Mesodermal cell (in vitro differentiated cells): ENCODE data around the gene EYA3.

Experiments used
- H3K27ac ChIP-seq: 2 replicates; pipeline ENCODE4 v1.7.0; 2013; ENCODE audit warnings: mild to moderate bottlenecking, low read depth, low read length, moderate library complexity; ENCODE audit not compliant: severe bottlenecking
- H3K36me3 ChIP-seq: 2 replicates; pipeline ENCODE4 v1.7.1; 2013; ENCODE audit warnings: mild to moderate bottlenecking, low read length, moderate library complexity; ENCODE audit not compliant: control insufficient read depth, insufficient read depth
- H3K4me1 ChIP-seq: one replicate; pipeline ENCODE4 v1.7.1; 2013; ENCODE audit warnings: mild to moderate bottlenecking, low read length; ENCODE audit not compliant: insufficient read depth, control insufficient read depth, poor library complexity, severe bottlenecking
- H3K4me3 ChIP-seq: 2 replicates; pipeline ENCODE4 v1.7.0; 2013; ENCODE audit warnings: low read length, control low read depth, mild to moderate bottlenecking; ENCODE audit not compliant: insufficient read depth, poor library complexity, severe bottlenecking; ENCODE audit errors: extremely low read depth
- H3K9me3 ChIP-seq: 2 replicates; pipeline ENCODE4 v1.7.1; 2013; ENCODE audit warnings: mild to moderate bottlenecking, low read length, moderate library complexity; ENCODE audit not compliant: control insufficient read depth
- WGBS, 2 experiments: methylation state at CpG; one replicate each; pipeline ENCODE4 v1.1.5; 2013; ENCODE audit warnings: missing lambda C conversion rate in 2 of 2; ENCODE audit not compliant: insufficient coverage in 2 of 2; 5-methylcytosine and 5-hydroxymethylcytosine counted together

The EYA3 gene

DNA sequence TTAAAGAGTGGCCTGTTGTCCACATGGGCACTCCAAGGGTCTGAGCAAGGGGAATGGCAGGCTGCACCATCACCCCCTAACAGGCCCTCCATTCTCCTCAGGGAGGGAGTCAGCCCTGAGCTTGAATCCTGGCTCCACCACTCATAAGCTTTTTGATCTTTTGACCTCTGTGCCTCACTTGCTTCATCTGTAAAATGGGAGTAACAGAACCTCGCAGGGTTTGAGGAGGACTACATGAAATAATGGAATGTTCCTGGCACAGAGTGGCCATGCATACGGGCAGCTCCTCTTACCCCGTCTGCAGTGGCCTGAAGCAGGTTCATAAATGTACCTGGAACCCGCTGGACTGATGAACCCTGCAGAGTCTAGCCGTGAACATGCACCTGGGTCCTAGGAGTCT lies 130.8 kb downstream of the EYA3 start:
- Histone ChIP-seq H3K4me3 (no peak overlapping the region), H3K36me3 (no peaks in the 10 kb centered on the region), H3K9me3 (no peaks in the 10 kb centered on the region), H3K4me1 (no peaks in the 10 kb centered on the region), H3K27ac (no peak overlapping the region)
- 95 to 99% methylated on average over 3 to 4 of the region's 5 CpGs for WGBS, 2 experiments

DNA sequence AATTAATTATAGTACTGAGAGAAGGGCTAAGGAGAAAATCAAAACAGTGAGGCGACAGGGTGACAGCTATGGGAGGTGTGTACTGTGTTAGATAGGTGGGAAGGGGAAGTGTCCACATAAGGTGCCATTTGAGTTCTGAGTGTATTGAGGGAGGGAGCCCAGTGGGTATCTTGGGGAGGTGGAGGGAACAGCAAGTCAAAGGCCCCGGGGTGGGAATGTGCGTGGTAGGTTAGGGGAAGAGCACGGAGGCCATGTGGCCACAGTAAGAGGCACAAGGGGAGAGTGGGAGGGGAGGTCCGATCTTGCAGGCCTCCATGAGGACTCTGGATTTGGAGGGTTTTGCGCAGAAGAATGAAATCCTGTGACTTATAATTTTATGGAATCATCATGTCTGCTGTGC lies 131.6 kb downstream of the EYA3 start:
- 83 to 88% methylated on average over 6 of the region's 6 CpGs for WGBS, 2 experiments
- H3K9me3 ChIP-seq: no peaks in the 10 kb centered on the region
- no peaks in the 10 kb centered on the region for H3K36me3 ChIP-seq
- no peak overlapping the region for H3K27ac ChIP-seq
- H3K4me1 ChIP-seq: no peaks in the 10 kb centered on the region
- H3K4me3 ChIP-seq: no peak overlapping the region

DNA sequence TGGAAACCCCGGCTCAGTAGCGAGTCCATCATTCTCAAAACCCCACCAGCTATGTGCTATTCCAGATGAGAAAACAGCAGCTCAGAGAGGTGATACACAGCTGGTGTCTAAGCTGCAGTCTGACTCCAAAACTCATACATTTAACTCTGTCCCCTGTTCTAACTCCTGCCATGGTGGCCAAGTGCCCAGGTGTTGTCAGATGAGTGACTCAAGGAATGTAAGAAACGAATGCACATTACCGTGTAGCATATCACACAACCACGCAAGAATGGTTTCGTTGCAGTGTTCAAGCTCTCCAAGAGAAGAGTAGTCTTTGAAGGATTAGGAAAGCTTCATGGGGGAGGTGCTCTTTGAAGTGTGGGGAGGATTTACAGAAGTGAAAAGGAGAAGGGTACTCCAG lies 133.3 kb downstream of the EYA3 start:
- Histone ChIP-seq H3K4me3 (no peak overlapping the region), H3K36me3 (no peaks in the 10 kb centered on the region), H3K27ac (no peak overlapping the region), H3K9me3 (no peaks in the 10 kb centered on the region), H3K4me1 (no peaks in the 10 kb centered on the region)
- WGBS, 2 experiments: 91 to 97% methylated on average over 6 of the region's 6 CpGs

DNA sequence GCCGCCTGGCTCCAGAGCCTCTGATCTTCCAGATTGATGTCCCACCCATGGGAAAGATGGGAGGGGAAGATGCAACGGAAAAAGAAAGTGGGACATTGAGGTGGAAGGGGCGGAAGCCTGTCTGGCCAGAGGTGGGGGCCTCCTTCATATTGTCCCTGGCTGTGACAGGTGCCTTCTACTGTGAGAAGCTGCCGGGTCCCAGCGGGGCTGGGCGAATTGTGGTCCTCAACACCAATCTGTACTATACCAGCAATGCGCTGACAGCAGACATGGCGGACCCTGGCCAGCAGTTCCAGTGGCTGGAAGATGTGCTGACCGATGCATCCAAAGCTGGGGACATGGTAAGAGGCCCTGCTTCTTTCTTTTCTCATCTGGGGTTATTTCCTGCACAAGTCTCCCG lies 134.2 kb downstream of the EYA3 start:
- H3K36me3 ChIP-seq: no peaks in the 10 kb centered on the region
- H3K9me3 ChIP-seq: no peaks in the 10 kb centered on the region
- 80 to 94% methylated on average over 6 to 9 of the region's 10 CpGs for WGBS, 2 experiments
- H3K4me3 ChIP-seq: no peak overlapping the region
- no peak overlapping the region for H3K27ac ChIP-seq
- no peaks in the 10 kb centered on the region for H3K4me1 ChIP-seq

DNA sequence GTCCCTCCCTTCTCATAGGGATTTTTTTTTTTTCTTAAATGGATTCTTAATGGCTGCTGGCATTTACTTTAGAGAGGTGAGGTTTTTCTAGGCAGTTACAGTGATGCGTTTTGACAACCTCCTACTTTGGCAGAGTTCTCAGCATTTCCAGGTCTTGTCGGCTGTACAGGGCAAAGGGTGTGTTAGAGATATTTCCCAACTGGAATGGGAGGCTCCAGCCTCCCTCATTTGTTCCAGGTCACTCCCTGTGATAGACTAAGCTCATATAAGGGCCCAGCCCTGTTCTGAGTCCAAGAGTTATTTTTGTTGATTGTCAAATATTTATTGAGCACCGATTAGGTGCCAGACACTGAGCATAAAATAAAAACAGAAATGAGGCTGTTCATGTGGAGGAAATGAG lies 136.3 kb downstream of the EYA3 start:
- Histone ChIP-seq H3K4me3 (no peak overlapping the region), H3K36me3 (no peaks in the 10 kb centered on the region), H3K9me3 (no peaks in the 10 kb centered on the region), H3K4me1 (no peaks in the 10 kb centered on the region), H3K27ac (no peak overlapping the region)
- WGBS, 2 experiments: 96 to 100% methylated on average over 2 to 3 of the region's 3 CpGs

DNA sequence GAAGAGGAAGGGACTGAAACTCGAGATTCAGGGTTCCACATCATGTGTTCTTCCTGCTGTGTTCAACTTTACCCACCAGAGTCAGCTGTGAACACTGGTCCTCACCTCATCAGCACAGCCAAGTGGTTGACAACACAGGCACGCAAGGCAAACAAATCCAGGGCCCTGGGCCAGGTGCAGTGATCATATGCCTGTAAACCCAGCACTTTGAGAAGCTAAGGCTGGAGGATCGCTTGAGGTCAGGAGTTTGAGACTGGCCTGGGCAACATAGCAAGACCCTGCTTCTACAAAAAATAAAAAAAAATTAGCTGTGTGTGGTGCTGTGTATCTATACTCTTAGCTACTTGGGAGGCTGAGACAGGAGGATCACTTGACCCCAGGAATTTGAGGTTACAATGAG lies 137.0 kb downstream of the EYA3 start:
- Histone ChIP-seq H3K36me3 (no peaks in the 10 kb centered on the region), H3K27ac (no peak overlapping the region), H3K4me1 (no peaks in the 10 kb centered on the region), H3K9me3 (no peaks in the 10 kb centered on the region), H3K4me3 (no peak overlapping the region)
- WGBS, 2 experiments: 87 to 100% methylated on average over 1 to 3 of the region's 3 CpGs

DNA sequence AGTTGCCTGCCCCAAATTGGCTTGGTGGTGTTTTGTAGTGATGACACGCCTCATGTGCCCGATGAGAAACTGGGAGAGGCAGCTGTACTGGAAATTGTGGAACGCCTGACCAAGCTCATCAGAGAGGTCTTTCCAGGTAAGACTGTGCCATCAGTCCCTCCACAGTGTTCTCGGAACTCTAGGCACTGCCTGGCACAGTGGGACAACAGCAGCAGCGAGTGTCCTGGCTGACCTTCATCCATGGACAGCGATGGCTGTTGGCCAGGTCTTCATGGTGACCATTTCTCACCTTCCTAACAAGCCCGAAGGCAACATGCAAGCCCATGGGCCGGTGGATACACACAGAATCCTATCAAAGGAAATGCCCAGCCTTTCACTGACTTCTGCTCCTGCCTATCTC lies 139.4 kb downstream of the EYA3 start:
- Histone ChIP-seq H3K9me3 (no peaks in the 10 kb centered on the region), H3K4me3 (no peak overlapping the region), H3K36me3 (no peaks in the 10 kb centered on the region), H3K27ac (no peak overlapping the region), H3K4me1 (no peaks in the 10 kb centered on the region)
- WGBS, 2 experiments: 96% methylated on average over 6 of the region's 8 CpGs

DNA sequence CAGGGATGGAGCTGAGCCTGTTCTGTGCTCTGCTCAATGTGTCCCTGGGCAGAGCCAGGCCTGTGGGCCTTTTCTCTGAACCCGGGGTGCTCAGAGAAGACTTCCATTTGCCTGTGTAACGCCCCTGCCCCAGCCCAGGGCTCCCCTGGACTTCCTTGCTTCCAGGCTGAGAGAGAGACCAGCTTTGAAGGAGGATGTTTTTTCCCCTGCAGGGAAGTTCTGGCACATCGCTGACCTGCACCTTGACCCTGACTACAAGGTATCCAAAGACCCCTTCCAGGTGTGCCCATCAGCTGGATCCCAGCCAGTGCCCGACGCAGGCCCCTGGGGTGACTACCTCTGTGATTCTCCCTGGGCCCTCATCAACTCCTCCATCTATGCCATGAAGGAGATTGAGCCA lies 143.4 kb downstream of the EYA3 start:
- H3K4me1 ChIP-seq: no peaks in the 10 kb centered on the region
- H3K4me3 ChIP-seq: no peak overlapping the region
- H3K9me3 ChIP-seq: no peaks in the 10 kb centered on the region
- WGBS, 2 experiments: 100% methylated on average over 3 to 4 of the region's 5 CpGs
- H3K27ac ChIP-seq: no peak overlapping the region
- no peaks in the 10 kb centered on the region for H3K36me3 ChIP-seq

DNA sequence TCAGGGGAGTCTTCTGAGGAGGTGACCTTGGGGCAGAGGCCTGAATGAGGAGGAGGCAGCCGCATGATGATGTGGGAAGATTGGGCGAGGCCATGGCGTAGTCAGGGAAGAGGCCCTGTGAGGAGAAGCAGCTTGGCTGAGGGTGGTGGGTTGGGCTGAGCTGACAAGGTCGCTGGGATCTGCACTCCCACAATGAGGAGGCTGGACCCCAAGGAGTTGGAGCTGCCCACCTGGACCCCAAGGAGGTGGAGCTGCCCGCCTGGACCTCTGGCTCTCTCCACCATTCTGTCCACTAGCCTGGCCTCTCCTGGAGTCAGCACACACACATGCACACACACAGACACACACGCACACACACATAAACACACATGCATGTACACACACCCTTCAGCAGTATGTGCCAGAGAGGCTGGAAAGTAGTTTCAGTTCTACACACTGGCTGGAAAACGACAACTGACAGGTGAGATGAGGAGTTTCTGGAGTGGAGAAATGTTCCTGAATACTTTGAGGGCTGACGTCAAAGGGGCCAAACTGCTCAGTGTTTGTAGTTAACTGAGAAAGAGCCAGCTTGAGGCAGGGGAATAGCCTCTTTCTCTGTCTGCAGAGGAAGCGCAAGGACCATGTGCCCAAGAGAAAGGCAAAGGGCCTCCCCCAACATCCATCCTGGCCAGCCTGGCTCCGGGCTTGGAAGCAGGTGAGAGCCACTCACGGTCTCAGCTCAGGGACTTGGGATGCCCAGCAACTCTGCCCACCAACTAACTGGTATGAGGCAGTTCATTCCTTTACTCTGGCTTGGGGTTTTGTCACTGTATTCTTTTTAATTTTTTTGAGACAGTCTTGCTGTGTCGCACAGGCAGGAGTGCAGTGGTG lies 146.5 kb downstream of the EYA3 start:
- H3K36me3 ChIP-seq: no peaks in the 10 kb centered on the region
- 92 to 93% methylated on average over 8 to 10 of the region's 12 CpGs for whole genome bisulfite sequencing, 2 experiments
- H3K9me3 ChIP-seq: no peaks in the 10 kb centered on the region
- no peaks in the 10 kb centered on the region for H3K4me1 ChIP-seq
- H3K27ac ChIP-seq: no peak overlapping the region
- no peak overlapping the region for H3K4me3 ChIP-seq

DNA sequence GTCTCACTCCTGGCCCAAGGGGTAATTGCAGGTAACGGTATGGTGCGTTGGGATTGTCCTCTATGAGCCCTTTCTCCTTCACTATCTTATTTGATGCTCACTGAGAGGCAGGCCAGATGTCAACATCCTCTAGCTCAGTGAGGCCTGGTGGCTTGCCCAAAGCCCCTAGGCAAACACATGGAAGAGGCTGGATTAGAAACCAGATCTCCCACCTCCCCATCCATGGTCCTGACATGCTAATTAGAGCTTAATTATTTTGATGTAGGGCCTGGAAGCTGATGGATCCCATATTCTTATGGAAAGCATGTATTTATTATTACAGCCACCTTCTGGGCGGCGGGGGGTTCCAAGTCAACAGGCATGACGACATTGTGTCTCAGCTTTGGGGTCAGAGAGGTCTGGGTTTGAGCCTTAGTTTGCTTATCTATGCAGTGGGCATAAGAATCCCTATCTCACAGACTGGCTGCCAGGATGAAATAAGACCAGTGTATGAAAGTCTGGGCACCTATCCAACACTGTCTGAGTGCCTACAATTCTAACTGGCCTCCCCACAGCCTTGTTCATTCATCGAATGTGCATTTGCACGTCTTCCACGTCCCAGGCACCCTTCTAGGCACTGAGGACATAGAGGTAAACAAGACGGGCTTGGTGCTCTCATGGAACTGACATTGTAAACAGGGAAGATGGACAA lies 147.4 kb downstream of the EYA3 start:
- H3K4me1 ChIP-seq: no peaks in the 10 kb centered on the region
- no peaks in the 10 kb centered on the region for H3K9me3 ChIP-seq
- no peak overlapping the region for H3K4me3 ChIP-seq
- H3K36me3 ChIP-seq: no peaks in the 10 kb centered on the region
- 90 to 96% methylated on average over 6 of the region's 9 CpGs for WGBS, 2 experiments
- H3K27ac ChIP-seq: no peak overlapping the region

DNA sequence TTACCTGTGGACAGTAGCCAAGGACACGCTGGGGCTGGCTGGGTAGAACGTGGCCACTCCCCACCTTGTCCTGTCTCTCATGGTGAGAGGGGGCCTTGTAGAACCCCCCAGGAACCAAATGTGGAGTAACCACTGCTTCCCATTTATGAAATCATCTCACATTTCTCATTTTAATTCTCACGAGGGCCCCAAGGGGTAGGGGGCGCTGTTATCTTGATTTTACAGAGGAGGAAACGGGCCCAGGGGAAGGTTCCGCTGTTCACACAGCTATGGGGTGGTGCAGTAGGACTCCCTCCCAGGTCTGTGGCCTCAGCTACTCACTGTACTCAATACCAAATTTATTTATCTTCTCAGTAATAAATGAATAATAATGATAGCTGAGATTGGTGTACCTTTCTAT lies 148.1 kb downstream of the EYA3 start:
- H3K4me1 ChIP-seq: no peaks in the 10 kb centered on the region
- no peaks in the 10 kb centered on the region for H3K9me3 ChIP-seq
- H3K36me3 ChIP-seq: no peaks in the 10 kb centered on the region
- no peak overlapping the region for H3K27ac ChIP-seq
- H3K4me3 ChIP-seq: no peak overlapping the region
- 82 to 83% methylated on average over 2 of the region's 6 CpGs for WGBS, 2 experiments
